Urinary bladder (tissue), 4 donors: ENCODE data around the gene RPL22. TPM values are rescaled to one million over a fixed set of nuclear protein-coding genes. Genes with fewer than 3 reads are reported as not detected.
"Not testable (repeated sequence)": the region's sequence is repeated elsewhere in the genome, so short reads cannot be mapped to it uniquely, and the experiment has no call there.

Source experiments
- DNase-seq: peaks from one replicate; pipeline ENCODE4 v3.0.0-alpha.2; 2015; ENCODE audit errors: extremely low spot score
- H3K27ac ChIP-seq: one replicate; pipeline ENCODE4 v1.5.1; 2013; ENCODE audit warnings: low read depth, mild to moderate bottlenecking, moderate library complexity
- H3K36me3 ChIP-seq: one replicate; pipeline ENCODE4 v1.6.1; 2013; ENCODE audit warnings: mild to moderate bottlenecking, moderate library complexity; ENCODE audit not compliant: insufficient read depth
- H3K4me1 ChIP-seq: one replicate; pipeline ENCODE4 v1.6.1; 2013; ENCODE audit warnings: mild to moderate bottlenecking, moderate library complexity; ENCODE audit not compliant: insufficient read depth
- H3K4me3 ChIP-seq: one replicate; pipeline ENCODE4 v1.5.1; 2013; ENCODE audit warnings: low read depth, low read length
- WGBS: extraction: QIAGEN DNeasy Blood & Tissue Kit; methylation state at CpG from one replicate; pipeline ENCODE4 v1.1.7; 2013; 5-methylcytosine and 5-hydroxymethylcytosine counted together
- polyA plus RNA-seq: library from polyadenylated mRNA; stranded (reverse); fragments of 200-250 nt; gene quantifications from one replicate; pipeline ENCODE4 v1.2.3, GENCODE V29; 2013
- total RNA-seq: library from RNA; depleted of rRNA; stranded (reverse); fragments of >200 nt; gene quantifications from one replicate; pipeline ENCODE4 v1.2.3, GENCODE V29; 2014
- donor health status: healthy with polysubstance abuse.
- donor health status: healthy.

RPL22 gene
- total and polyA plus RNA-seq, 2 donors = 229 to 509 TPM

DNA sequence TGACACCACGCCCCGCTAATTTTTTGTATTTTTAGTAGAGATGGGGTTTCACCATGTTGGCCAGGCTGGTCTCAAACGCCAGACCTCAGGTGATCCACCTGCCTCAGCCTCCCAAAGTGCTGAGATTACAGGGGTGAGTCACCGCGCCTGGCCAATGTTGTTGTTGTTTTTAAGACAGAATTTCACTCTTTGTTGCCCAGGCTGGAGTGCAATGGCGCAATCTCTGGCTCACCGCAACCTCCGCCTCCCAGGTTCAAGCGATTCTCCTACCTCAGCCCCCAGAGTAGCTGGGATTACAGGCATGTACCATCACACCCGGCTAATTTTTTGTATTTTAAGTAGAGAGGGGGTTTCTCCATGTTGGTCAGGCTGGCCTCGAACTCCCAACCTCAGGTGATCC lies 20.2 kb upstream of the RPL22 start:
- H3K36me3 ChIP-seq, H3K4me1 ChIP-seq, H3K27ac ChIP-seq, H3K4me3 ChIP-seq, DNase-seq: not testable (repeated sequence)
- WGBS = 85% methylated on average over 11 of the region's 11 CpGs

DNA sequence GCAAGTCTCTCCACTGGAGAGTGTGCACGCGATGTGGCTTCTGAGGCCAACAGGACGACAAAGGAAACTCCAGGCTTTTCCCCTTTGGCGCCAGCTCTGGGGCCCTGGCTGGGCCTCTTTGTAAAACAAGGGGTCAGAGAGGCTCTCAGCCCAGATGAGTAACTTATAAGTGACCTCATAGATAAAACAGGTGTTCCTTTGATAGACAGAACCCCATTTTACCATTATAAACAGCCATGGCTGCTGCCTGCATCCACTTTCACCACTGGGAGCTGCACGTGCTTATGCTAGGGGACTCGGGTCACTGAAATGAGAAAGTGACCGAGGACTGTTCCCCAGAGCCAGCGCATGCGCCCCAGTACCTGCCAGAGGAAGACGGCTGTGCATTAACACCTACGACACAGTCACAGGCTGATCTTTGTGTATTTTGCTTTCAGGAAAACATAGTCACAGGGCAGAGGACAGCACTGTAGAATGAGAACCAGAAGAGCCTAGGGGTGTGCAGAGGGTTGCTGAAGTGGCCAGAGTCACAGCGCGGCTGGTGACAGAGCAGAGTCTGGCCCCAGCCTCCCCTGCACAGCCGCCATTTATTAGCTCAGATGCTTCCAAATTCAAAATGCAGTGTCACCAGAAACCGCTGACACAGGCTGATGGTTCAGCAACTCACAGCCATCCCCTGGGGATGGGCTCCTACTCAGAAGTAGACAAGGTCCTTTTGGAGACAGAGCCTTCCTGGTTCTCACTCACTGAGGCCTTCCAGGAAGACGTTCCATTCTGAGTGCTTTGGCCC lies 19.2 kb upstream of the RPL22 start:
- Histone ChIP-seq H3K4me1 (no peaks in the 10 kb centered on the region), H3K27ac (no peak overlapping the region), H3K36me3 (no peaks in the 10 kb centered on the region), H3K4me3 (no peak overlapping the region)
- WGBS = 84% methylated on average over 16 of the region's 16 CpGs
- DNase-seq = no peak

DNA sequence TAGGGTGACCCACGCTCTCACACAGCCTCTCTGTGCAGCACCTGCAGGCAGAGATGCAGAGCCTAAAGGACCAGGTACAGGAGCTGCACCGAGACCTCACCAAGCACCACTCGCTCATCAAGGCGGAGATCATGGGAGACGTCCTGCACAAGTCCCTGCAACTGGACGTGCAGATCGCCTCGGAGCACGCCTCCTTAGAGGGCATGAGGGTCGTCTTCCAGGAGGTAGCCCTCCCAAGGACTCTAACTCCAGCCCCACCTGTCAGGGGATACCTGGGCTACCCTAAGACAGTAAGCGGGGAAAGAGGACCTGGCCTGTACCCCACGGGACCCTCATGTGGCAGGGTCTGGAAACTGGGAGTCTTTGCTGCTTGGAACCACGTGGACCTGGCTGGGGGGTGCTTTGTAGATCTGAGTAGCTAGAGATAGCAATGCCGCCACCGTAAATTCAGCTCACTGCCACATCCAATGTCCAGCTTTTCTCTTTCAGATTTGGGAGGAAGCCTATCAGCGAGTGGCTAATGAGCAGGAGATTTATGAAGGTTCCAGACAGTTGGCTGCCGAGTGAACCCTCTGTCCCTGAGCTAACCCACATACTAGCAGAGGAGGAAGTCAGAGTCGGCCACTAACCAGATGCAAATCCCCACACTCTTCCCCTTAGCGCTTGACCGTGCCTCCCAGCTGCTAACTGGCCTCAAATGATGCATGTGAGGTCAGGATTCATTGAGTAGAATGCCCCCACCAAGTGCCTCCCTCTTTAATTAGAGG lies 13.0 kb upstream of the RPL22 start:
- 78% methylated on average over 20 of the region's 20 CpGs for WGBS
- Histone ChIP-seq H3K36me3 (no peaks in the 10 kb centered on the region), H3K27ac (no peak overlapping the region), H3K4me3 (no peak overlapping the region), H3K4me1 (no peaks in the 10 kb centered on the region)
- DNase-seq = no peak

DNA sequence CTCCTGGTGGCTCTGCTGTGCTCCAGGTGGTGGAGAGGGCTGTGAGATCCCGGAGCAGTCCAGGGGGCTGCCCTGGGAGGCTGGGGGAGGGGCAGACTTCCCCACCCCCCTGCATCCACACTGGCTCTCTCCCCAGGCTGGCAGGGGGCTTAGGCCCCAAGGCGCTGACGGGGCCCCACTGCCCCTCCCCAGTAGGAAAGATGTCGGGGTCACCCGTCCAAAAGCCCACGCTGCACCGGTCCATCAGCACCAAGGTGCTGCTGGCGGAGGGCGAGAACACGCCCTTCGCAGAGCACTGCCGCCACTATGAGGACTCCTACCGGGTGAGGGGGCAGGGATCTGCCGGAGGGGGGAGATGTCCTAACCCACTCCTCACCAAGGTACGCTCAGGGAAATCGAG lies 12.3 kb upstream of the RPL22 start:
- no peaks in the 10 kb centered on the region for H3K36me3 ChIP-seq
- H3K4me3 ChIP-seq = no peak overlapping the region
- H3K4me1 ChIP-seq = peaks cover 1% of the 10 kb centered on the region
- H3K27ac ChIP-seq = no peak overlapping the region
- DNase-seq = no peak
- 85% methylated on average over 16 of the region's 16 CpGs for WGBS

DNA sequence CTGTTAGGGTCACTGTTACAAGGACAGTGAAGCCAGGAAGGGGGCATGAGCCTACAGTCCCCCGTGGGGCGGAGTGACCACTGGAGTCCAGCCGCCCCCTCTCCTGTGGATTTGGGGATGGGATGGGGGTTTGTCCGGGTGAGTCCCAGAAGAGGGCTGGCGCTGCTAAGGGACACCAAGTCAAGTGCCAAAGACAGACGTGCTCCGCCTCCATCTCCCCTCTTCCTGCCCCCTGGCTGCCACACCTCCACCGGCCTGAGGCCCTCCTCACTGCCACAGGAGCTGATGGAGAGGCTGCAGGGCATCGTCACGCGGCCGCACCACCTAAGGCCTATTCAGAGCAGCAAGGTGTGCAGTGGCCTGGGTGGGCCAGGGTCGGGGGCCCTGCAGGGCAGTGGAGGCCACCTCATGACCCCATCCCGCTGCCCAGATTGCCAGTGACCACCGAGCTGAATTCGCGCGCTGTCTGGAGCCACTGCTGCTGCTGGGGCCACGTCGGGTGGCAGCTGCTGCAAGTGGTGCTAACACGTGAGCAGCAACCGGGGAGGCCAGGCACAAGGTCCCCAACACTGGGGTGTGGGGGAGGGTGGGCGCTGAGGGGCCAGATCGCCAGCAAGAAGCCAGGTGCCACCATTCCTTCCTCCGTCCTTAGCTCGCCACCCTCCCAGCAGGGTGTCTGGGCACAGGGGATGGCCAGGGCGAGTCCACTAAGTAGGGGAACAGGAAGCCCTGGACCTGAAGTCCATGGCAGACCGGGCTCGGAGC lies 11.4 kb upstream of the RPL22 start:
- H3K4me1 ChIP-seq = peaks cover 1% of the 10 kb centered on the region

DNA sequence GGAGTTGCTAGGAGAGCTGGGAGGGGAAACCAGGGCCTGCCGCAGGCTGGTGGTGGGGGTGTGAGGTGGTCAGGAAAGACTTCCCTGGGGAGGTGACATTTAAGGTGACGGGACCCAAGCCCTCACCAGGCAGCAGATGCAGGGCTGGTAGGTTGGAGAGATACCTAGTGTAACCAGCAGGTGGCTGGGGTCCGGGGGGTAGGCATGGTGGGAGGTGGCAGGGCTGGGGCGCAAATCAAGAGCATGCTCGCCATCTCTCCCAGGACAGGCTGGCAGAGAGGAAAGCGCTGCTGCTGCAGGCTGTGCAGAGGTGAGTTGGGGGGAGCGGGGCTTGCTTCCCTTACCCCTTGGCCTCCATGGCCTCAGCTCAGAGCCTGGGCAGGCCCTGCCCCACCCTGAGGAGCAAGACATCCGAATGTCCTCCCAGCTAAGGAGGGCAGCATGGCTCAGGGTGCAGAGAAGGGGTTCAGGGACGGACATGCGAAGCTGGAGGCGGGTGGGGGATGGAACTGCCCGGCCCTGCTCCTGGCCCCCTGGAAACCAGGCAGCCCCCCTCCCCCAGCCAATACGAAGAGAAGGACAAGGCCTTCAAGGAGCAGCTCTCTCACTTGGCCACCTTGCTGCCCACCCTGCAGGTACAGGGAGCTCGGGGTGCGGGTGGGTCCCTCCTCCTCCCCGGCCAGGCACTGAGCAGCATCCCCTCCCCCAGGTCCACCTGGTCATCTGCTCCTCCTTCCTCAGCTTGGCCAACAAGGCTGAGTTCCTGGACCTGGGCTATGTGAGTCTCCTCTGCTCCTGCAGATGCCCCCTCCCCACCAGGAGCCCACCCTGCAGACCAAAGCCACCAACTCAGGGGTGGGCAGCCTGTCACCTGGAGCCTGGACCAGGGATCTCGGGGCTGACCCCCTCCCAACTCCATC lies 10.5 kb upstream of the RPL22 start:
- 91% methylated on average over 17 of the region's 17 CpGs for WGBS
- H3K4me1 ChIP-seq = peaks cover 1% of the 10 kb centered on the region
- DNase-seq = no peak
- H3K27ac ChIP-seq = no peak overlapping the region
- H3K36me3 ChIP-seq = no peaks in the 10 kb centered on the region
- H3K4me3 ChIP-seq = no peak overlapping the region

More for the DNA sequence above, 11.4 kb upstream of the RPL22 start:
- Histone ChIP-seq H3K36me3 (no peaks in the 10 kb centered on the region), H3K27ac (no peak overlapping the region), H3K4me3 (no peak overlapping the region)
- no peak for DNase-seq
- 95% methylated on average over 29 of the region's 29 CpGs for WGBS

DNA sequence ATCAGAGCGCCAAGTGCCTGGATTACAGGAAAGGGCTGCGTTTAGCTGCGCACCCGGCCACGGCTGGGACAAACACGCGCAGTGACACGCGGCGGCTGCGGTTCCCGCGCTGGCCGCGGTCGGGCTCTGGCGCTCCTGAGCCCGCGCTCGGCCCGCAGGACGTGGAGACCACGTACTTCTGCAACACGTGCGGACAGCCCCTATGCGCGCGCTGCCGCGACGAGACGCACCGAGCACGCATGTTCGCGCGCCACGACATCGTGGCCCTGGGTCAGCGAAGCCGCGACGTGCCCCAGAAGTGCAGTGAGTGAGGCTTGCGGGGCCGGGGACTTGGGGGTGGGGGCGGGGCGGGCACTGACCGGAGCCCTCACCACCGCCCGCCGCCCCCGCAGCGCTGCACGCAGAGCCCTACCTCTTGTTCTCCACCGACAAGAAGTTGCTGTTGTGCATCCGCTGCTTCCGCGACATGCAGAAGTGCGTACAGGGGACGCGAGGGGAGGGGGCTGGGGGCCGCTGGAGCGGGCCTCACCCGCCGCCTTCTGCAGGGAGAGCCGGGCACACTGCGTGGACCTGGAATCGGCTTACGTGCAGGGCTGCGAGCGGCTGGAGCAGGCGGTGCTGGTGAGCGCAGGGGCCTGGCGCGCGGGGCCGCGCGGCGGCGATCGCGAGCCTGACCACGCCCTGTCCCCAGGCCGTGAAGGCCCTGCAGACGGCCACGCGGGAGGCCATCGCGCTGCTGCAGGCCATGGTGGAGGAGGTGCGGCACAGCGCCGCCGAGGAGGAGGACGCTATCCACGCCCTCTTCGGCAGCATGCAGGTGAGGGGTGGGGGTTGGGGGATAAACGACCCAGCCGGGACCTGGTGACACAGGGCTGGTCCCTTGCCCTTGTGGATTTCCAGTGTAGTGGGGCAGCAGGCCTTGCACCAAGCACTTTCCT lies 9.6 kb upstream of the RPL22 start:
- H3K4me3 ChIP-seq = peak overlapping the region; percentile 26
- no peaks in the 10 kb centered on the region for H3K36me3 ChIP-seq
- no peak overlapping the region for H3K27ac ChIP-seq
- no peak for DNase-seq
- peaks cover 1% of the 10 kb centered on the region for H3K4me1 ChIP-seq
- 15% methylated on average over 99 of the region's 99 CpGs for WGBS

DNA sequence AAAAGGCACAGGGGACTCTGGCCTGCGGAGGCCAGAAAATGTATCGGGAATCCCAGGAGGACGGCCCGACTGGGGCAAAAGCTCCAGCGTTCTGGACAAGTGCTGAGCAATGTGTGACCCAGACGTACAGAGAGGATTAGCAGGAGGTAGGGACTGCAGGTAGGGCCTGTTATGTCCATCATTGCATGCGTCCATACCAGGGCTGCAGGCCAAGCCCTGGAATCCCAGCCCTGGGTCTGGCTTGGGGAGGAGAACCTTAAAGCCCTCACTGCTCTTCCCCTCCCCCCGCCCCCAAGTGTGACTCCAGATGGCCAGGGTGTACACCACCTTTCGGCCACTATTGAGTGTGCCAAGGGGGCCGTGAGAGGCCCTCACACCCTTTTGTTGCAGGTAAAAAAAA lies 8.5 kb upstream of the RPL22 start:
- H3K4me3 ChIP-seq = no peak overlapping the region
- DNase-seq = no peak
- WGBS = 93% methylated on average over 10 of the region's 10 CpGs
- H3K27ac ChIP-seq = no peak overlapping the region
- H3K4me1 ChIP-seq = peaks cover 1% of the 10 kb centered on the region
- H3K36me3 ChIP-seq = no peaks in the 10 kb centered on the region

DNA sequence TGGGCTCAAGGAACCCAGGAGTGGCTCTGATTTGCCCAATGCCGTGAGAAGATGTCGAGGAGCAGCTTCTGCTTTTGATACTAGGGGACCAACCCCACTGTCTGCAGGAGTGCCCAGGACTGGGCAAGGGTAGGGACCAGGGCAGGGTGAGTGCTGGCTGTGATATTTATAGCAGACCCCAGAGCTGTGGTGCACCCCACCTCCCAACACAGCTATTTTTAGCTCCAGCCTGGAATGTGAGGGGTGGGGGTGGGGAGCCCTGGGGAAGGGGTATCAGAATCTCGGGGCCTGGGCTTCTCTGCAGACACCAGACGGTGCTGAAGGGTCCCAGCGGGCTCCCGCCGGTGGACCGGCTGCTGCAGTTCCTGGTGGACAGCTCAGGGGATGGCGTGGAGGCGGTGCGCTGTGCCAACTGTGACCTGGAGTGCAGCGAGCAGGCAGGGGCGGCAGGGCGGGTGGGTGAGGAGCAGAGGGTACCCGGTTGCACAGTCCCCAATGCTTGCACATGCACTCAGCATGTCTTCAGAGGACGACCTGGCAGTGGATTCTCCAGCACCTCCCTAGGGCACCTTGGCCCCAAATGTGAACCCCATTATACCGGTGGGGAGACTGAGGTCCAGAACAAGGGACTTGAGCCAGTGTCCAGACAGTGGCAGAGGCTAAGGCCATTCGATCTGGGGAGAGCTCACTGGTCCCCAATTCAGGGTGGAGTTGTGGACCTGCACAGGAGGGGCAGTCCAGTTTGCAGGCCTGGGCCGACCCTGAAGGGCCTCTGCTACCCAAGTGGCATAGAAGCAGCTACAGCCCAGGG lies 7.9 kb upstream of the RPL22 start:
- Histone ChIP-seq H3K27ac (no peak overlapping the region), H3K4me1 (peaks cover 1% of the 10 kb centered on the region), H3K36me3 (no peaks in the 10 kb centered on the region), H3K4me3 (no peak overlapping the region)
- no peak for DNase-seq
- 82% methylated on average over 19 of the region's 19 CpGs for WGBS

DNA sequence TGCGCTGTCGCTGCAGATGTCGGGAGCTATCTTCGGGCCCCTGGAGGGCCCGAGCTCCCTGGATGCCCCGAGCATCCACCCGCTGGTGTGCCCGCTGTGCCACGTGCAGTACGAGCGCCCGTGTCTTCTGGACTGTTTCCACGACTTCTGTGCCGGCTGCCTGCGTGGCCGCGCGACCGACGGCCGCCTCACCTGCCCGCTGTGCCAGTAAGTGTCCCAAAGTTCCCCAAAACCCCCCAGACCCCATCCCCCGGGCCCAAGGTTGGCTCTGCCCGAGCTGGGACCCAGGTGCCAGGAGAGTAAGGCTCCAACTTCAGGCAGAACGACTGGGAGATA lies 7.1 kb upstream of the RPL22 start:
- H3K36me3 ChIP-seq = no peaks in the 10 kb centered on the region
- WGBS = 11% methylated on average over 25 of the region's 25 CpGs
- DNase-seq = no peak
- H3K27ac ChIP-seq = no peak overlapping the region
- H3K4me3 ChIP-seq = peak overlapping the region; percentile 45
- H3K4me1 ChIP-seq = peaks cover 1% of the 10 kb centered on the region

DNA sequence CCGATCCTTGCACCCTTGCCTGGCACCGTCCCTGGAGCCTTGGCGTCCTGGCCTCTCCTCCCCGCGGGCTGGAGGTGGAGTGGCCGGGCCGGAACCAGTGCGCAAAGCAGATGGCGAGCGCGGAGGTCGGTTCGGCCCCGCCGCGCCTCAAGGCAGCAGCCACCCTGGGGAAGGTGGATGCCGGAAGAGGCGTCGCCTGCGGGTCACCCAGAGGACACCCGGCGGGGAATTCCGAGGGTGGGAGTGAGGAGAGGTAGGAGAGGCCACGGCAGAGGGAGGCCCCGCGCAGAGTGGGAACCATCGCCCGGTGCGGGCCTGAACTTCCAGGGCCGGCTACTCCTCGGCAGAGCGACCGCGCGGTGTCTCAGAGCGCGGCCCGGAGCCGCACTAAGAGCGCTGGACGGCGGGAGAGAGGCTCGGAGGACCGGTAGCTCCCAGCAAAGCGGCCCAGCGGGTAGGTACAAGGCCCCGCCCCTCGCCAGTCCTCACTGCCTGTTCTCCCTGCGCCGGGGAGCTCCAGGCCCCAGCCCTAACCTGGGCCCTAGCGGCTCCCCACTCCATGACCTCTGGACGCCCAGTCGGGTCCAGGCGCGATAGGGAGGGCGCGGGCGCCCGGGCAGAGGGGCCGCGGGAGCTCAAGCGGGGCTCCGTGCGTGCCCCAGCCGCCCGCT lies 6.6 kb upstream of the RPL22 start, which contains the start of gene RNF207:
TSS of gene RNF207 (plus strand) at position 271 of the 671 bp plus-strand sequence. CDS start 417 bp downstream, outside the sequence.
- no peaks in the 10 kb centered on the region for H3K36me3 ChIP-seq
- H3K4me3 ChIP-seq = peak within 1 kb of the TSS; percentile 45
- 1% methylated on average over 66 of the region's 66 CpGs for WGBS
- DNase-seq = peak; percentile 70
- peak within 1 kb of the TSS; percentile 75 for H3K27ac ChIP-seq
- H3K4me1 ChIP-seq = peaks cover 1% of the 10 kb centered on the region
